ENCODE data around the gene KCNAB1.

Gene KCNAB1

GRCh38 chr3:156148345-156148945 lies 28.1 kb downstream of the KCNAB1 start:
- no peaks in the 10 kb centered on the region for H3K4me1 ChIP-seq (ENCODE audit: insufficient read depth, low read length, poor library complexity, severe bottlenecking)
- H3K4me3 ChIP-seq (ENCODE audit: low read length, poor library complexity, severe bottlenecking), result no peak overlapping the region
- no peaks in the 10 kb centered on the region for H4K20me1 ChIP-seq (ENCODE audit: insufficient read depth, low read length, poor library complexity, severe bottlenecking)
- no peak overlapping the region for H3K4me2 ChIP-seq (ENCODE audit: low read depth, low read length, poor library complexity, severe bottlenecking)
- no peaks in the 10 kb centered on the region for H3K9me2 ChIP-seq (replicated peaks; ENCODE audit: low read depth, low read length)
- H3F3A ChIP-seq (ENCODE audit: low read depth), result no peaks in the 10 kb centered on the region
- H3K27me3 ChIP-seq (ENCODE audit: insufficient read depth, low read length, poor library complexity, severe bottlenecking), result no peaks in the 10 kb centered on the region
- no peak overlapping the region for H3K9ac ChIP-seq (ENCODE audit: low read depth, low read length, poor library complexity, severe bottlenecking)
- no peaks in the 10 kb centered on the region for H3K79me2 ChIP-seq (ENCODE audit: insufficient read depth, low read length)
- H2AFZ ChIP-seq (ENCODE audit: low read length), result no peak overlapping the region
- TF ChIP-seq CTCF (conservative IDR thresholded peaks at IDR 0.05; ENCODE audit: low read length) (no peak), EZH2phosphoT487 (IDR thresholded peaks at IDR 0.05; ENCODE audit: borderline replicate concordance) (no peak)
- H3K9me3 ChIP-seq (ENCODE audit: insufficient read depth, low read depth, low read length), result no peaks in the 10 kb centered on the region
- H3K36me3 ChIP-seq (ENCODE audit: insufficient read depth, low read length), result no peaks in the 10 kb centered on the region

- Histone ChIP-seq H3K4me1 (ENCODE audit: insufficient read depth, low read length, poor library complexity, severe bottlenecking) (no peaks in the 10 kb centered on the region), H3K4me3 (ENCODE audit: low read length, poor library complexity, severe bottlenecking) (no peak overlapping the region), H3K36me3 (ENCODE audit: insufficient read depth, low read length) (no peaks in the 10 kb centered on the region), H4K20me1 (ENCODE audit: insufficient read depth, low read length, poor library complexity, severe bottlenecking) (no peaks in the 10 kb centered on the region), H3K27me3 (ENCODE audit: insufficient read depth, low read length, poor library complexity, severe bottlenecking) (no peaks in the 10 kb centered on the region), H3F3A (ENCODE audit: low read depth) (no peaks in the 10 kb centered on the region), H3K79me2 (ENCODE audit: insufficient read depth, low read length) (no peaks in the 10 kb centered on the region), H3K9me2 (replicated peaks; ENCODE audit: low read depth, low read length) (no peaks in the 10 kb centered on the region), H3K9me3 (ENCODE audit: insufficient read depth, low read depth, low read length) (no peaks in the 10 kb centered on the region), H2AFZ (ENCODE audit: low read length) (no peak overlapping the region), H3K4me2 (ENCODE audit: low read depth, low read length, poor library complexity, severe bottlenecking) (no peak overlapping the region), H3K9ac (ENCODE audit: low read depth, low read length, poor library complexity, severe bottlenecking) (no peak overlapping the region)
- TF ChIP-seq EZH2phosphoT487 (IDR thresholded peaks at IDR 0.05; ENCODE audit: borderline replicate concordance) (no peak), CTCF (conservative IDR thresholded peaks at IDR 0.05; ENCODE audit: low read length) (no peak)
Measured at GRCh38 chr3:156148946-156149381, 28.6 kb downstream of the KCNAB1 start.

GRCh38 chr3:156149876-156150275 lies 29.5 kb downstream of the KCNAB1 start:
- H4K20me1 ChIP-seq (ENCODE audit: insufficient read depth, low read length, poor library complexity, severe bottlenecking), result no peaks in the 10 kb centered on the region
- H3K9me2 ChIP-seq (replicated peaks; ENCODE audit: low read depth, low read length), result no peaks in the 10 kb centered on the region
- no peaks in the 10 kb centered on the region for H3K36me3 ChIP-seq (ENCODE audit: insufficient read depth, low read length)
- H3K4me3 ChIP-seq (ENCODE audit: low read length, poor library complexity, severe bottlenecking), result no peak overlapping the region
- no peak overlapping the region for H3K9ac ChIP-seq (ENCODE audit: low read depth, low read length, poor library complexity, severe bottlenecking)
- no peaks in the 10 kb centered on the region for H3K9me3 ChIP-seq (ENCODE audit: insufficient read depth, low read depth, low read length)
- no peak overlapping the region; the same call in 1 of the 2 replicates for H2AFZ ChIP-seq (ENCODE audit: low read length)
- H3F3A ChIP-seq (ENCODE audit: low read depth), result no peaks in the 10 kb centered on the region
- H3K79me2 ChIP-seq (ENCODE audit: insufficient read depth, low read length), result no peaks in the 10 kb centered on the region
- H3K27me3 ChIP-seq (ENCODE audit: insufficient read depth, low read length, poor library complexity, severe bottlenecking), result no peaks in the 10 kb centered on the region
- TF ChIP-seq EZH2phosphoT487 (IDR thresholded peaks at IDR 0.05; ENCODE audit: borderline replicate concordance), result no peak
- no peak for TF ChIP-seq CTCF (conservative IDR thresholded peaks at IDR 0.05; ENCODE audit: low read length)
- H3K4me2 ChIP-seq (ENCODE audit: low read depth, low read length, poor library complexity, severe bottlenecking), result no peak overlapping the region
- no peaks in the 10 kb centered on the region for H3K4me1 ChIP-seq (ENCODE audit: insufficient read depth, low read length, poor library complexity, severe bottlenecking)

Measured in Loucy (cell line).